Kidney glomerular epithelial cell (primary cell): ENCODE measurements around the gene VEPH1.

ENCODE experiments used
- DNase-seq: peaks from one replicate; lab custom pipeline; 2025; lab: John Stamatoyannopoulos, UW

The VEPH1 gene

DNA sequence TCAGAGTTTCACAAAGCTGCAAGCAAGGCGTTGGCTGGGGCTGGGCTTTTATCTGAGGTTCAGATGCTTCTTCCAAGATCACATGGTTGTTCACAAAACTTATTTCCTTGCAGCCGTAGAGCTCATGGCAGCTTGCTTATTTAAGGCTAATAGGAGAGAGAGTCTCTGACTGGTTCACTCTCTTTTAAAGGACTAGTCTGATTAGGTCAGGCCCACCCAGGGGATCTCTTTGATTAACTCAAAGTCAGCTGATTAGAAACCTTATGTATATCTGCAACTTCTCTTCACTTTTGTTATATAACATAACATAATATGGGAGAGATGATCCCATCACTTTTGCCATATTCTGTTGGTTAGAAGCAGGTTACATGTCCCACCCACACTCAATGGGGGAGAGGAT, 243.4 kb downstream of the VEPH1 start:
- DNase-seq = no peak

- no peak for DNase-seq
These were observed 246.1 kb downstream of the VEPH1 start for GRCh38 chr3:157257101-157257500.

DNA sequence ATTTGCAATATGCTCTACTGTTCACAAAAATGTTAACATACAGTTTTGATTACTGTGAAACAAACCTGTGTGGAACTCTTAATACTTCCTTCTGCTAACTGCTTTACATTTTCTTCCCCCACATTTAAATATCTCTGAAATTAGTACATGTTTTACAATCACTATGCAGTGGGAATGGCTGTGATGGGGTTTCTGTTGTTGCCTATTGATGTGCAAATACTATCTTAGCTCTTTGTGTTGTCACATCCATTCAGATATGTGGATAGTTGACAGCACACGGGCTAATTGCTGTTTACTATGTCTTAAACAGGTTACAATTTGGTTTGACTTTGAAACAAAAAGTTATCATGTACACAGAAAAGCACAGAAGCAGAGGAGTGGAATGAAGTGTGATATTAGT, 247.4 kb downstream of the VEPH1 start:
- DNase-seq = no peak

DNA sequence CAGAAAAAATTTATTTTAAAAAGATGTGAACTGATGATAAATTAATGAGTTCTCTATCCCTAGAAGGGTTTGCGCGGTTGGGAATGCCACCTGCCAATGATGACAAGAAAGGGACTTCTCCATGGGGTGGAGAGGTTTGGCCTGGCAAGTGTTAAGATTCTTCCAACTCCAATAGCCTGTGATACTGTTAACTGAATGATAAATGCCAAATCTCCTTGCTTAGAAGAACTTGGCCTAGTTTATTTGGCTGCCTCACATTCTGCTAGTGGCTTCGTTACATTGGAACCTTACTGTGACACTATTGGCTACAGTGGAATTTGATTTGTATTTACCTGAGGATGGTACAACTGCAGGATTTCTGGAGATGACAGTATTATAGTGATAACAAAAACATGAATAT, 251.5 kb downstream of the VEPH1 start:
- DNase-seq = no peak

DNA sequence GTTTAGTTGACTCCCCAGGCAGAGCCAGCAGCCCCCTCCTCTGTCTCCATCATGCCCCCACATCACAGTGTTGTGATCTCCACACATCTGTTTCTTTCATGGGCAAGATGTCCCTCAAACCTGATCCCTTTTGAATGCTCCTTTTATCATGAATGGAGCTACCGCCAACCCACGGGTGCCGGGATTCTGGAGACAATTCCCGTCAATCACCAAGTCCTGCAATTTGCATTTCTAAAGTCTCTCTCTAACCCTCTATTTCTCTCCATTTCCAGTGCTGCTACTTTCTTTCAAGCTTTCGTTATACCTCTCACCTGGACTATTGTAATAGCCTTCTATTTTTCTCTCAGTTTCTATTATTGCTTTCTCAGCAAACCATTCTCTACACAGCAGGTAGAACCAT, 253.6 kb downstream of the VEPH1 start:
- DNase-seq = no peak

DNA sequence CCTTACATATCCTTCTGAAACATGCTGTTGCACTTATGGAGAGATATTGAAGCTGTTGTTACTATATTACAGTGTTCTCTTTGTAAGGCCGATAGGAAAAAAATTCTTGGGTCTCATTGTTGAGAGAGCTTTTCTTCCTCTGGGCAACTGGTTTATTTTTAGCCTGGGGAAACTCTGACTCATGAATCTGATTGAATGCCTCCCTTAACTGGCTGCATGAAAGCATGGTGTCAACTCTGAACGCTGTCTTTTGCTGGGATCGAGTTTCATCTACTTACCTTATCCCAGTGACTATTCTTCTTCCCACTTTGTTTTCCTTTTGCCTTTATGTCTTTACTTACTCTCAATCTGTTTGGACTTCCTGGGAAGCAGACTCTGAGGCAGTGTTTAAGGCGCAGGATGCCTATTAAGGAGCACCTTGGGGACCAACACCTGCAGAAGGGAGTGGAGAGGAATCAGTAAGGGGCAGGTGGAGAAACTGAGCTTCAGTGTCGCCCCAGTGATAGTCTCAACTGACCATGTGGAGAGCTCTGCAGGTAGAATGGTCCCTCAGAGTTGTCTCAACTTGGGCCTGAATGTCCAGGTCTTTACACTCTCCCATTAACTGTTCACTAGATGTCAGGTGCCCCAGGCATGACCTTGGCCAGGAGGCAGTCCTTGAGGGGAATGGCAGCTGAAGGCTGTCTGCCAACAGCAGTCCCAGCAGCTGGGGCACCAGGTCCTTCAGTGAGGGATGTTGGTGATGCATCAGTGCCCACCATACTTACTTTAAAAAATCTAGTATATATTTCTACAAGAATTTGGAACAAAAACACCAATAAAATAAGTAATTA, 254.4 kb downstream of the VEPH1 start:
- peak; percentile 73 for DNase-seq

GRCh38 chr3:157247391-157247790, 255.8 kb downstream of the VEPH1 start:
- no peak for DNase-seq

DNA sequence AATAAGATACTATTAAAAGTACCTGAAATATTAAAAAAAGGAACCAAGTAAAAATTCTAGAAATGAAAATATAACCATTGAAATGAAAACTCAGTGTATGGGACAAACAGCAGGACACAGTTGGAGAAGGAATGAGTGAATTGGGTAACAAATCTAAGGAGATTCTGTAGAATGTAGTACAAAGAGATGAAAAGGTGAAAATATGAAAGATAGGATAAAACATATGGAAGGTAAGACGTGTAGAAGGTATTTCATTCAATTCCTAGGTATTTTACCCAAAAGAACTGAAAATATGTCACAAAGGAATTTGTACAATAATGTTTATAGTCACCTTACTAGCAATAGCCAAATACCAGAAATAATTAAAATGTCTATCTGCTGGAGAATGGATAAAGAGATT, 260.4 kb downstream of the VEPH1 start:
- no peak for DNase-seq

GRCh38 chr3:157241599-157241998, 261.6 kb downstream of the VEPH1 start:
- no peak for DNase-seq

DNA sequence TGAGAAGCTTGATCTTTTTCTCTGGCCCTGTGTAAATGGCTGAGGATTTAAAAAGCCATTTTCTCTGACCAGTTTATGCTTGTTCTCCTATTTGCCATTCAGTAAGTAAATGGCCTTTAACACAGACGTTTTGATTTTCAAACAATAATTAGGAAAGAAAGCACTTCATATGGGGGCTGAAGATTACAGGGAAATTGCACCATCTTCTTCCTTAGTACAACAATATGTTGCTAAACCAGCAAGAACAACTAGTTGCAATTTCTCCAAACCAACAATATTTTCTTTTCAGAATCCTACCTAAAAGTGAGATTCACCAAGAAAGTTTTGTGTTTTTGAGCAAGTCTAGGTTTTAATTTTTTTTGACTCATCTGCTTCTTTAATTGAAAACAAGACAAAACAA, 262.8 kb downstream of the VEPH1 start:
- DNase-seq = no peak

DNA sequence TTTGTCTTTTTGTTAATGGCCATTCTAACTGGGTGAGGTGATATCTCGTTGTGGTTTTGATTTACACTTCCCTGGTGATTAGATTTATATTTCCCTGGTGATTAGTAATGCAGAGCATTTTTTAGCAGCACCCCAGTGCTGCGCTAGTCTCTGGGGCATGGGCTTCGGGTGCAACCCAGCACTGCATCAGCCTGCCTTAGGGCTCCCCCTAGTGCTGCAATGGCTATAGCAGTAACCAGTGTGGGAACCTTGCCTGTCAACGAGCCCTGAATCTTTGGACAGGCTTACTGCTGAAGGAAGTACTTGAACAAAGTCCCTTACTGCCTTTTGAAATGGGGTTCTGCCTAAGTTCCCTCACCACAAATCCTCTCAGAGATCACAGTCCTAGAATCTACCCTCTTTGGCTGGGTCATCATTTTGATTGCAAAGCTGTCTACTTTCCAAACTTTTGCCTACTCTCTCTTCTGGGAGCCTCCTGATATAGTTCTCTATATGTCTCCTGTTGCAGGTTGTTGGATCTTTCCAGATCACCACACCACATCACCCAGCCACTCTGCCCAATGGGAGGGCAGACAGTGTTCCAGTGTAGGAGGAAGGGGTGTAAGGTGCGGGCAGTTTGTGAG, 264.0 kb downstream of the VEPH1 start:
- DNase-seq = peak; percentile 16

DNA sequence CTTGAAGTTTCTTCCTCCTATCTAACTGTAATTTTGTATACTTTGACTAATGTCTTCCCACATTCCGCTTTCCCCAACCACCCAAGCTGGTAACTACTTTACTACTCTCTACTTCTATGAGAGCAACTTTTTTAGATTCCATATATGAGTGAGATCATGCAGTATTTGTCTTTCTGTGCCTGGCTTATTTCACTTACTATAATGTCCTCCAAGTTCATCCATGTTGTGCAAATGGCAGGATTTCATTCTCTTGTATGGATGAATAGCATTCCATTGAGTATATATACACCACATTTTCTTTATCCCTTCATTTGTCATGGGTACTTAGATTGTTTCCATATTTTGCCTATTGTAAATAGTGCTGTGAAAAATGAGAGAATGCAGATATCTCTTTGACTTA, 264.8 kb downstream of the VEPH1 start:
- DNase-seq = no peak

GRCh38 chr3:157237886-157238285, 265.3 kb downstream of the VEPH1 start:
- DNase-seq = no peak

- DNase-seq = no peak
These were observed 267.9 kb downstream of the VEPH1 start for GRCh38 chr3:157235291-157235690.

- DNase-seq = no peak
These were observed 269.3 kb downstream of the VEPH1 start for GRCh38 chr3:157233923-157234322.

DNA sequence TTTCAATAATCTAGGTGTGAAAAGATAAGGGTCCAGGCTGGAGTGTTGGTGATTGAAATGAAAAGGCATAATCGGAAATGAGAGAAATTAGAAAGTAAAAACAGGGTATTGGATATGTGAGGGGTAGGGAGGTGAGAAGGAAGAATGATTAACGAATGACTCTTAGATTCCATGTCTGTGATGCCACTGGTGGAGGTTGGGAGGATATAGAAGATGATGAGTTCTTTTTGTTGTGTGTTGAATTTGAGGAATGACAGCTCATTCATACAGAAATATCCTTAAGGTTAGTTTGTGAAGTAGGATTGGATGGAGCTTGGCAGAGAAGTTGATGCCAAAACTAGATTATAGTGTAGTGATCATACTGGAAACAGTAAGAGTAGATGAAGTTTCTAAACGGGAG, 271.1 kb downstream of the VEPH1 start:
- DNase-seq = no peak

DNA sequence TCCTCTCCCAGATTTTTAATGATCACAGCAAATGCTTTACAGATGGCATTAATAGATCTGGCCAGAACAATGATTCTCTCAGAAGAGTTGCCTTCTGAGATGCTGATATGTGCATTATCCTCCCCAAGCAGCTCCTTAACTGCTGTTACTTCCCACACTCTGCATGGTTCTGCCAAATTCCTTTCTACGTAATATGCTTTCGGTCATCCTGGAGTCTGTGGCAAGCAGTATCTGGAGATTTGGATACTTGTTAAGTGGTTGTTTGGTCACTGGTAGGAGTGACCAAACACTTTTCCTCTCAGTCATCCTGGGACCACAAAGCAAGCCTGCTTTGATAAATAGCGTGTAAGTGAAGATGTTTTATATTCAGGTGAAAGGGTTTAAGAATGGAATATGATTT, 272.1 kb downstream of the VEPH1 start:
- DNase-seq = no peak

- no peak for DNase-seq
These were observed 276.9 kb downstream of the VEPH1 start for GRCh38 chr3:157226173-157226847.

- no peak for DNase-seq
These were observed 278.2 kb downstream of the VEPH1 start for GRCh38 chr3:157225001-157225400.

GRCh38 chr3:157220883-157221282, 282.3 kb downstream of the VEPH1 start:
- DNase-seq = no peak

DNA sequence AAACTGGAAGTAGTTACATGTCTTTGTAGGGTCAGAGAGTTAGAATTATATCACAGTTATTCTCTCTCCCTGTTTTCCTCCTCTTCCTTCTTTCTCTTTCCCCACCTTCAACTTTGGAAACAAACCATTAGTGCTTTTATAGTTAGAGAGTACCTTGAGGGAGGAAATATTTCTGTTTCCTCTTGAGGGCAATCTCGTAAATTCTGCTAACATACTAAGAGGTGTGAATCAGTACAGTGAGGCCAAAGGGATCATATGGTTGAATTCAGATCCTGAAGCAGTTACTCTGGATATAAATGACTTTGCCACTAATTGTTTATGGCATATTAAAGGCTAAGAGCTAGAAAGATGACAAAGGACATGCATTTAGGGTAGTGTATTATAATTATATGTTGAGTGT, 283.0 kb downstream of the VEPH1 start:
- DNase-seq = no peak

DNA sequence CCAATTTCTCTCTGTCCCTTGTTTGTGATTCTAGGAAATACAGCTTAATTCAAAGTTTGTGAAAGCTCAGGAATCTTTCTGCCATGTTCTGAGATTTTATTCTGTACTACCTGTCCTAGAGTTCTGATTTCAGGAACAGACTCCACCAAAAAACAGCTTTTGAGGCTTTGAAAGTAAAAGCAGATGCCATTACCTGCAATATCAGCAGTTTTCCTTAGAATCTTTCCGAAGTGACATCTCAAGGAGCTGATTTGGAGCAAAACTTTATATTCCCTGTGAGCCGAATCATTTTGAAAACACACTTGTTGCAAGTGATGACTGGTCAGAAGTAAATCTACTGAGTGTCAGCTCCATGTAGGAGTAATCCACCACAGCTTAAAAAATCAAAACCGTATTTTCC, 284.0 kb downstream of the VEPH1 start:
- no peak for DNase-seq
